Psoas muscle (tissue), 8 donors: ENCODE measurements around the gene HLTF. TPM values are rescaled to one million over a fixed set of nuclear protein-coding genes. Genes with fewer than 3 reads are reported as not detected.

Experiments used
- ATAC-seq, 4 donors: fragments of 200-7000 bp; cut with Tn5 transposase; one replicate each; pipeline ENCODE4 v1.9.1; 2020; ENCODE audit warnings: moderate library complexity in 3 of 4, mild to moderate bottlenecking in 2 of 4
- DNase-seq, 2 donors: peaks; one replicate each; pipeline ENCODE4 v3.0.0-alpha.2; 2020
- H3K27ac ChIP-seq: fragments of 200-600 bp; one replicate; pipeline ENCODE4 v1.8.0; 2022
- H3K27me3 ChIP-seq, 3 donors: fragments of 200-600 bp in 1 of 3; one replicate each; pipeline versions ENCODE4 v1.6.1 to v1.8.0; 2013 to 2022; ENCODE audit warnings: low read length in 2 of 3, mild to moderate bottlenecking in 2 of 3, moderate library complexity in 1 of 3; ENCODE audit not compliant: insufficient read depth in 3 of 3
- H3K36me3 ChIP-seq, 2 donors: fragments of 200-600 bp in 1 of 2; one replicate each; pipeline versions ENCODE4 v1.6.1 to v1.8.0; 2013 to 2022; ENCODE audit warnings: low read depth in 1 of 2, mild to moderate bottlenecking in 1 of 2, moderate library complexity in 1 of 2; ENCODE audit not compliant: insufficient read depth in 1 of 2
- H3K4me1 ChIP-seq: fragments of 200-600 bp; one replicate; pipeline ENCODE4 v1.8.0; 2022
- H3K4me3 ChIP-seq: fragments of 200-600 bp; one replicate; pipeline ENCODE4 v1.8.0; 2022; ENCODE audit warnings: mild to moderate bottlenecking
- H3K9me3 ChIP-seq: fragments of 200-600 bp; one replicate; pipeline ENCODE4 v1.8.0; 2022
- WGBS, 3 donors: extraction: QIAGEN DNeasy Blood & Tissue Kit; methylation state at CpG; one replicate each; pipeline versions ENCODE4 v1.1.6 to v1.1.7; 2013; 5-methylcytosine and 5-hydroxymethylcytosine counted together
- intact Hi-C, 2 donors: fragments of 100-400 bp; cut with DNase I; formaldehyde crosslinking; loops; one replicate each; pipeline versions ENCODE4 v1.11.0 to v1.14.2; 2022
- polyA plus RNA-seq, 3 donors: library from polyadenylated mRNA; stranded (reverse); fragments of 200-250 nt; gene quantifications; one replicate each; pipeline ENCODE4 v1.2.3, GENCODE V29; 2013
- total RNA-seq, 4 donors: library from RNA; stranded (reverse); fragmentation: NEBNext Ultra II Directional in 2 of 4; extraction: Animal tissue kit (Norgen Biotek cat#: 25700) in 2 of 4; gene quantifications; one replicate each; pipeline versions ENCODE4 v1.2.1 to v1.2.4, GENCODE V29; 2021 to 2023
- TF ChIP-seq, protein P1 (sequence below): fragments of 200-600 bp; IDR thresholded peaks from one replicate; pipeline ENCODE4 v1.8.0; 2022; ENCODE audit warnings: antibody characterized with exemption
- donor health status: healthy with polysubstance abuse.
- donor health status: DM: no; HTN: no; CAD: no; lungs with moderate emphysema.
- donor health status: Bipolar disorder and iron deficiency.
- donor health status: healthy.
- donor health status: DM: yes; HTN: yes; CAD: no.
- donor health status: DM: no; HTN: no; CAD: no.
- donor health status: DM: no; HTN: no; CAD: no.
- donor health status: DM: yes; HTN: yes; CAD: no.

HLTF gene
- total and polyA plus RNA-seq, 7 donors = 2.8 to 10.1 (median 5.0) TPM

DNA sequence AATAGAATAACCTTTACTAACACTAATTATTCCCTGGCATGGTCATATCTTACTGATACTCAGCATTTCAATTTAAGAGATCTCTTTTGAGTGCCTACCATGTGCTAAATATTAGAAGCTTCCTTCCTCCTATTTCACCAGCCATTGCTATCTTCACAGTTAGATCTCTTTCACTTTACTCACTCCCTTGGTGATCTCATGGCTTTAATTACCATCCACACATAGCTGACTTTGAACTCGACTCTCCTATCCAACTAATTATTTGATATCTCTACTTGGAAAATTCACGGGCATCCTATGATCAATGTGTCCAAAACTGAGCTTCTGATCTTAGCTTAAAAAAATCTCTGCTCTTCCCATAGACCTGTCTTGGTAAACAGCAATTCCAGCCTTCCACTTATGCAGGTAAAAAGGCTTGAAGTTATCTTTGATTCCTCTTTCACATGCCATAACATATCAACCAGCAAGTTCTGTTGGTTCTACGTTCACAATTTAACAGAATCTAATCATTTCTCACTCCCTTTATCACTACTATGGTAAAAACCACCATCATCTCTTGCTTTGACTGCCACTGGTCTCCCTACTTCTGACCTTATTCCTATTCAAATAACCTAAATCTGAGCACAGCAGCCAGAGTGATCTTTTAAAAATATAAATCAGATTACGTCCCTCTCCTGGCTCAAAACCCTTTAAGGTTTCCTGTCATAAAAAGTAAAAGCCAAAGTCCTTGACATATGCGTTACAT is 41.8 kb downstream of the HLTF start:
- TF ChIP-seq, protein P1, sequence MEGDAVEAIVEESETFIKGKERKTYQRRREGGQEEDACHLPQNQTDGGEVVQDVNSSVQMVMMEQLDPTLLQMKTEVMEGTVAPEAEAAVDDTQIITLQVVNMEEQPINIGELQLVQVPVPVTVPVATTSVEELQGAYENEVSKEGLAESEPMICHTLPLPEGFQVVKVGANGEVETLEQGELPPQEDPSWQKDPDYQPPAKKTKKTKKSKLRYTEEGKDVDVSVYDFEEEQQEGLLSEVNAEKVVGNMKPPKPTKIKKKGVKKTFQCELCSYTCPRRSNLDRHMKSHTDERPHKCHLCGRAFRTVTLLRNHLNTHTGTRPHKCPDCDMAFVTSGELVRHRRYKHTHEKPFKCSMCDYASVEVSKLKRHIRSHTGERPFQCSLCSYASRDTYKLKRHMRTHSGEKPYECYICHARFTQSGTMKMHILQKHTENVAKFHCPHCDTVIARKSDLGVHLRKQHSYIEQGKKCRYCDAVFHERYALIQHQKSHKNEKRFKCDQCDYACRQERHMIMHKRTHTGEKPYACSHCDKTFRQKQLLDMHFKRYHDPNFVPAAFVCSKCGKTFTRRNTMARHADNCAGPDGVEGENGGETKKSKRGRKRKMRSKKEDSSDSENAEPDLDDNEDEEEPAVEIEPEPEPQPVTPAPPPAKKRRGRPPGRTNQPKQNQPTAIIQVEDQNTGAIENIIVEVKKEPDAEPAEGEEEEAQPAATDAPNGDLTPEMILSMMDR = no peak
- Histone ChIP-seq H3K4me1 (no peaks in the 10 kb centered on the region), H3K9me3 (no peaks in the 10 kb centered on the region), H3K27me3 (no peaks in the 10 kb centered on the region), H3K4me3 (no peak overlapping the region), H3K27ac (peak overlapping the region; percentile 14), H3K36me3 (peaks cover 0 to 71% of the 10 kb centered on the region in 2 donors)
- intact Hi-C loops = no loop called here
- 63 to 75% (median 68%) methylated on average over 5 of the region's 5 CpGs for WGBS, 3 donors
- DNase-seq (no peak), ATAC-seq (peak in 3 of 4 donors; percentile 57 to 71 (median 61))

DNA sequence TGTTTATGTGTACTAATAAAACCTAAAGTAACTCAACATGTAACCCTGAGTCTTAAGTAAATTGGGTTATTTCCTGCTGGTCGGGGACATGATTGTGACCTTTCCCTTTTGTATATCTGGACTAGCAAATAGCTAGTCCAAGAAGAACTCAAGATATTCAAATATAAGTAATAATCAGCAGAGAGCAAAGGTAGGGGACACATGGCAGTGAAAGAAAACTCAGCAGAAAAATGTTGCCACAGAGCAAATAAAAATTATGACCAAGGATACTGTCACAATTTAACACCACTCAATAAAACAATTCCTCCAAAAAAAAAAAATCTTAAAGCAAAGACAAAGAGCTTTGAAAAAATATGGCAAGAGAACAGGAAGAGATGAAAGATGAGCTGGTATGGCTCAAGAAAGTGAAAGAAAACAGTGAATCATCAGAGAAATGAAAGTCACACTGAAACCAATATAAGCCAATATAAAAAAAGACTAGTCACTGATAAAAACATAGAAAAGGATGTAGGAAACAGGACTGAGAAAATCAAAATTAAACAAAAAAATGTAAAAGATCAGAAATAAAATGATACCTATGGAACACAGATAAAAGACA is 43.4 kb downstream of the HLTF start:
- no peak for ATAC-seq
- Histone ChIP-seq H3K27ac (no peak overlapping the region), H3K27me3 (no peaks in the 10 kb centered on the region), H3K4me1 (no peaks in the 10 kb centered on the region), H3K4me3 (no peak overlapping the region), H3K9me3 (no peaks in the 10 kb centered on the region), H3K36me3 (peaks cover under 1 to 75% of the 10 kb centered on the region in 2 donors)
- intact Hi-C loops = no loop called here
- DNase-seq = no peak
- WGBS, 3 donors = 69 to 77% (median 76%) methylated on average over 1 of the region's 1 CpG
- TF ChIP-seq, protein P1 = no peak

DNA sequence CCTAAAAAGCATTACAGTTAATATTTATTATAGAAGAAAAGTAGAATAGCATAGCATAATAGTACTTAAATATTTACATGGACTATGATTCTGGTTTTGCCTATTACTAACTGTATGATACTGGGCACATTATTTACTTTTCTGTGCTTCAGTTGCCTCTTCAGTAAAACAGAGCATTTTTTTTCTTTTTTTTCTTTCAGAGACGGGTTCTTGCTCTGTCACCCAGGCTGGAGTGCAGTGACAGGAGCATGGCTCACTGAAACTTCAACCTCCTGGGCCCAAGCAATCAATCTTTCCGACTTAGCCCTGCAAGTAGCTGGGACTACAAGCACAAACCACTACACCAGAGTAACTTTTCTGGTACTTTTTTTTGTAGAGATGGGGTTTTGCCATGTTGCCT is 48.0 kb downstream of the HLTF start:
- Histone ChIP-seq H3K27me3 (no peaks in the 10 kb centered on the region), H3K36me3 (peaks cover 4 to 57% of the 10 kb centered on the region in 2 donors), H3K4me3 (no peak overlapping the region), H3K27ac (no peak overlapping the region), H3K4me1 (no peaks in the 10 kb centered on the region), H3K9me3 (no peaks in the 10 kb centered on the region)
- DNase-seq (no peak), ATAC-seq (no peak)
- TF ChIP-seq, protein P1 = no peak
- intact Hi-C loops = no loop called here
- WGBS, 3 donors = 69 to 80% (median 75%) methylated on average over 2 of the region's 2 CpGs

DNA sequence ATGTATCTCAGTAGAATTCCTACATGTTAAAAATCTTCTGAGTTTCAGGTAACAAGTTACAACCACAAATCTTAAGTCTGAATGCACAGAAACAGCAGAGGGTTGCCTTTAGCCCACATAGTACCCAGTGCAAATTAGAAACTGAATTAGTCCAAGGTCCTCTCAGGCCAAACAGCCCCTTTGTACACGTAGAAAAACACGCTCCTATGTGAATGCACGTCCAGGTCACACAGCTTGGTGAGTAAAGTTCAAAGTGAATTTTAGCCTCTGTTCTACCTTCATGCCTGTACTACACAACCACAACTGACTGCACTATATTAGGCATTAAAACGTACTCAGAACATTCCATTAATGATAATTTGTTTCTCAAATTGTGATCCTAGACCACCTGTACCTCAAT is 48.6 kb downstream of the HLTF start:
- Histone ChIP-seq H3K27me3 (no peaks in the 10 kb centered on the region), H3K4me1 (no peaks in the 10 kb centered on the region), H3K9me3 (no peaks in the 10 kb centered on the region), H3K36me3 (peaks cover 4 to 57% of the 10 kb centered on the region in 2 donors), H3K4me3 (no peak overlapping the region), H3K27ac (no peak overlapping the region)
- TF ChIP-seq, protein P1 = no peak
- DNase-seq = no peak
- no peak for ATAC-seq
- 83 to 93% (median 88%) methylated on average over 4 of the region's 4 CpGs for WGBS, 3 donors
- intact Hi-C loops = no loop called here
